WI38 (cell line): Measurements from ENCODE around the gene SAG.

Source experiments
- H3K4me3 ChIP-seq: 2 replicates; pipeline ENCODE4 v1.5.1; 2011; ENCODE audit warnings: low read depth, mild to moderate bottlenecking, control low read depth, low read length
- CTCF ChIP-seq: IDR thresholded peaks from 2 replicates; pipeline ENCODE4 v1.5.1; 2012; ENCODE audit warnings: low read depth, mild to moderate bottlenecking, control low read depth, low read length

Gene SAG

GRCh38 chr2:233301248-233301647, 6.4 kb upstream of the SAG start:
- H3K4me3 ChIP-seq, result no peak overlapping the region
- no peak for TF ChIP-seq CTCF

- TF ChIP-seq CTCF, result no peak
- H3K4me3 ChIP-seq, result no peak overlapping the region
These were observed 5.8 kb upstream of the SAG start for GRCh38 chr2:233301811-233302210.

GRCh38 chr2:233303252-233303651, 4.4 kb upstream of the SAG start:
- H3K4me3 ChIP-seq, result no peak overlapping the region
- no peak for TF ChIP-seq CTCF

DNA sequence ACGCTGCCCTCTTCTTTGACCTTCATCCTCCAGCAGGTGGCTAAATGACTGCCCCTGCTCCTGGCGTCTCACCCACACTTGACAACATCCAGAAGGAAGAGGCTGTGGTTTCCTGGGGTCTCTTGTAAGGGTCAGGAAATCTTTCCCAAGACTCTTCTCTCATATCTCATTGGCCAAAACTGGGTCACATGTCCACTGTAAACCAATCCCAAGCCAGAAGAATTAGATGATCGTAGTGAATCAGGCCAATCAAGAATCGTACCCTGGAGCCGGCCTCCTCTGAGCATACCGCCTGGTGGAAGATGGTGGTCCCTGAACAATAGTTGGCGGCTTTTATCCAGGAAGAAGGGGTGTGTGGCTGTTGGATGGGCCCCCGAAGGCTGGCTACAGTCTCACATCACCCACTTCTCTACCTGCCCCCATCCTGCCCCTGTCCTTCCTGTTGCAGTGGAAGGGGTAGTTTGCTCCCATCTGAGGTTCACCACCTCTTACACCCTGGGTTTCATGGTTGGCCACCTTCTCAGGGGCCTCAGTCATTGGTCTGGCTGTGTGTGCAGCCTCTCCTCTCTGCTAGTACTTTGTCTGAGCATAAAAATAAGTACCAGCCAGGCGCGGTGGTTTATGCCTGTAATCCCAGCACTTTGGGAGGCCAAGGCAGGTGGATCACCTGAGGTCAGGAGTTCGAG, 3.8 kb downstream of the SAG start:
- no peak for TF ChIP-seq CTCF
- H3K4me3 ChIP-seq, result no peak overlapping the region

DNA sequence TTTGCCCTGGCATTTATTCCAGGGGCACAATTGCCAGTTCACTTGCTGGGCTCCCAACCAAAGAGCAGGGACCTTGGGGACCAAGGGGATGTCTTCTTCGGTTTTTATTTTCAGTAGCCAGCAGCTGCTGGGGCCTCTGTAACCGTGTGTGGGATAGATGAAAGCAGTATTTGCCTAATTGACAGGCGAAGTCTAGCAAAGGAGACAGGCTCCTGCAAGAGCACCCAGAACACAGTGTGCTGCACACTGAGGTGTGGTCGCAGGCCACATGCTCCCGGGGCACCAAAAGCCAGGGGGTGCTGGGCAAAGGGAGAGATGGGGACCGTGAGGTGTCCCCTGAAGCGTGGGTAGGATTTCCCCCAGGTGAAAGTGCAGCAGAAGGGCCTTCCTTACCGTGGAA, 5.3 kb downstream of the SAG start:
- TF ChIP-seq CTCF, result no peak

DNA sequence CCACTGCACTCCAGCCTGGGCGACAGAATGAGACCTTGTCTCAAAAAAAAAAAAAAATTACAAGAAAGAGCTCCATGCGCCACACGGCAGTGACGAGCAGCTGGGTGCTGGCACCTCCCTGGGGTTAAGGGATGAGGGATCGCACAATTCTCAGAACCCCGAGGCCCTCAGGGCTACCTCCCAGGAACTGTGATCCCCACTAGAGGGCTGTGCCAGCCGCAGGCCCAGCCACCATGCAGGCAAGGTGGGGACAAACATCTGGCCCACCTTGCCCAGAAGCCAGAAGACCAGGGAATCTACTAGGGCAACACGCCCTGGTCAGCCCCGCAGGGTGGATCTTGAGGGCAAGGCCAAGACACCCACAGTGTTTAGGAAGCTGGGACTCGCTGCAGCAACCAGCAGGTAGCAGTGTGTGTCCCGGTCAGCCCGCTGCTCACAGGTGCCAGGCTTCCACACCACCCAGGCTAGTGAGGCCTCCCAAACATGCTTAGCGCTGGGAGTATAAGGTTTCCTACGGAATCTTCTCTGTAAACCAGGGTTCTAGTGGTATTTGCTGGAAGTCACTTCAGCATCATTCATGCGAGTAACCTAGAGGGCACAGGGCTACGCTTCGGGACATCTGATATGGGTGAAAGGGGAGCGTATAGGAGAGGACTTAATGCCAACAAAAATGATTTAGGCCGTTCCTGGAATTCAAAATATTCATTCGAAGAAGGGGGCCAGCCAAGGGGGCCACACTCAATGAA, 6.7 kb downstream of the SAG start:
- TF ChIP-seq CTCF, result no peak
- no peak overlapping the region for H3K4me3 ChIP-seq

More for the DNA sequence above, 5.3 kb downstream of the SAG start:
- H3K4me3 ChIP-seq, result no peak overlapping the region

DNA sequence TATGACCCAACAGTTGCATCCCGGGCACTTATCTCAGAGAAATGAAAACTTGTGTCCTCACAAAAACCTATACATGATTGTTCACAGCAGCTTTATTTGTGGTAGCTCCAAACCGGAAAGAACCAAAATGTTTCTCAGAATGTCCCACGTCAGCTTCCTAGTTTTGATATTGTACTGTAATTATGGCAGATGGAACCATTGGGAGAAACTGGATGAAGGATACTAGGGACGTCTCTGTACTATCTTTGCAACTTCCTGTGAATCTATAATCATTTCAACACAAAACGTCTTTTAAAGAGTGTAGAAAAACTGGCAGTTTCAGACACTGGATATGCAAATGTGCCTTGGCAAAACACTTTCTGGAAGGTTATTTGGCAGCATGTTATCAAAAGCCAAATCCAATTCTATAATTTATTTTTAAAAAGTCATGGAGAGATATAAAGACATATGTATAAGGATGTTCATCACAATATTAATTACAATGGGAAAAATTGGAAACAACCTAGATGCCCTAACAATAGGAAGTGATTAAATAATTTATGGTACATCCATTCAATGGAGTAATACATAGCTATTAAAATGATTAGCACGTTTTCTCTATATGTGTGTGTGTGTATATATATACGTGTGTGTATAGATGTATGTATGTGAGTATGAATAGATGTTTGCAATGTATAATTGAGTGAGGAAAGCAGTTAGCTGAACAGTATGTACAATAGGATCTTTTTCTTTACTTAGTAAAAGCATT, 9.8 kb downstream of the SAG start:
- no peak overlapping the region for H3K4me3 ChIP-seq
- no peak for TF ChIP-seq CTCF
